GM21717 (cell line): ENCODE measurements around the gene RNF208.
"Not testable (repeated sequence)": the region's sequence is repeated elsewhere in the genome, so short reads cannot be mapped to it uniquely, and the experiment has no call there.

Experiments used
- ATAC-seq: cut with Tn5 transposase; IDR thresholded peaks from one replicate; pipeline ENCODE4 v1.9.1; 2021; ENCODE audit warnings: mild to moderate bottlenecking, moderate library complexity; ENCODE audit not compliant: unreplicated experiment

The RNF208 gene

DNA sequence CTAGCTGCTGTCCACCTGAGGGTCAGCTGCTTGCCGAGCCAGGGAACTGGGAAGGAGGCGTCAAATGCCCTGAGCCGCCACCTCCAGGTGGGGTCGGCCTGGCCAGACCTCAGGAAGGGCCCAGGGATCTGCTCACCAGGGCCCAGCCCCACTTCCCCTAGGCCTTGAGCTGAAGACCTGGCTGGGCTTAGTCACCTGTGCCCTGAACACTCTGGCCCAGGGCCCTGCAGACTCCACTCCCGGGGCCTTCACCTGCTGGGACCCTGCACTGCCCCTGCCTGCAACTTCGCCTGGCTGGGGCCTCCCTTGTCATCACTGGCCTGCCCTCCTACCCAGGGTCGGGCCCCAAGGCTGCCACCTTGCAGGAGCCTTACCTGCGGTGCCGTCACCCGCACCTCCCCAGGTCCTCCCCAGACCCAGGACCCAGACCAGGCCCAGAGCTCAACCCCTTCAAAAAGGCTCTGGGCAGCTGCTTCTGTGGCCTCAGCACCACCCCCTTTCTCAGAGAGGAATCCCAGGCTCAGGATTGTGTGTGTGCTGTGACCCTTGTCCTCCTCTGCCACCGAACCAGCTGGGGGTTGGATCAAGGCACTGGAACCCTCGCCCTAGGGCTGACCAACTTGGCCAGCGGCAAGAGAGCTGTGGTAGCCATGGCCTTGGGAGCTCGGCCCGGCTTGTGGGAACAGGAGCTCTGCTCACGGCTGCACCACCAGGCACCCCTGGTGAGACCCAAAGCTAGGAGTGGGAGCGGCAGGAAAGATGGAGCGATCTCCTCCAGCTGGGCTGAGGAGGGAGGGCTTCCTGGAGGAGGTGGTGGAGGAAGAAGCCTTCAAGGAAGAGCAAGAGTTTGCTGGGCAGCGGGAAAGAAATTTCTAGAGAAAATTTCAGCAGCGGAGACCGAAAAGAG lies 31.9 kb upstream of the RNF208 start:
- no peak for ATAC-seq

DNA sequence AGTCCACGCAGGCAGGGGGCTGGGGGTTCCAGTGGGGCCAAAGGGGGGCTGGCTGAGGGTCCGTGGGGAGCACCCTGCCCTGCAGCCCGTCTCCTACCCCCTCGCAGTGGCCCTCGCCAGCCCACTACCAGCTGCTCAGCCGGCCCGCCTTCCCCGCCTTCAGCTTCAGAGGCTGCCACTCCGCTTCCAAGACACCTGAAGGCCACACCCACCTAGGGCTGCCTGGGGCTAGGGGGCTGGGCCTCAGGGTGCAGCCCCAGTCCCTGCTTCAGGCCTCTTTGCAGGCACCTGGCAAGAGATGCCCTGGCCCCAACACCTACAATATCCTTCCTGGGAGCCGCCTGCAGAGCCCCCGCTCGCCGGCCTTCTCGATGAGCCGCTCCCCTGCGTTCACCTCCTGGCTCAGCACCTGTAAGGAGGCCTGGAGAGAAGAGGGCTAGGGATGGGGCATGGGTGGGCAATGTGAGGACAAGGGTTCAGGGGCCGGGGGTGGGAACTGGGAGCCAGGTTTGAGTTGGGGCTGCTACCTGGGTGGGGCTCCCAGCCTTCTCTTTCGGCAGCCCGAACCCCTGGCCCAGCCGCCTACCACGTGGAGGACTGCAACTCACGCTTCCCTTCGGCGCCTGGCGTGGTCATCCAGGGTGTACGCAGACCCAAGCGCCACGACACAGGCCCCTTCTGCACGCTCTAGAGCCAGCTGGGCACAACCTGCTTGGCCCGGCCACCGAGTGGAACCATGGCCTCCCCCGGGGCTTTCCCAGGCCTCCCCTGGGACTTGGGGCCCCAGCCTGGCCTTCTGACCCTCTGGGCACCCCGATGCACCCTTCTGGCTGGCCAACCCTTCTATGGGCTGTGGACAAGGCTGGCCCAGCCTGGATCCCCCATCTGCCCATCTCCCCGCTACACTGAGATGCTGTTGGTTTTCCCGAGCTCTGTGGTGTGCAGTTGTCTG lies 30.8 kb upstream of the RNF208 start:
- ATAC-seq = no peak

DNA sequence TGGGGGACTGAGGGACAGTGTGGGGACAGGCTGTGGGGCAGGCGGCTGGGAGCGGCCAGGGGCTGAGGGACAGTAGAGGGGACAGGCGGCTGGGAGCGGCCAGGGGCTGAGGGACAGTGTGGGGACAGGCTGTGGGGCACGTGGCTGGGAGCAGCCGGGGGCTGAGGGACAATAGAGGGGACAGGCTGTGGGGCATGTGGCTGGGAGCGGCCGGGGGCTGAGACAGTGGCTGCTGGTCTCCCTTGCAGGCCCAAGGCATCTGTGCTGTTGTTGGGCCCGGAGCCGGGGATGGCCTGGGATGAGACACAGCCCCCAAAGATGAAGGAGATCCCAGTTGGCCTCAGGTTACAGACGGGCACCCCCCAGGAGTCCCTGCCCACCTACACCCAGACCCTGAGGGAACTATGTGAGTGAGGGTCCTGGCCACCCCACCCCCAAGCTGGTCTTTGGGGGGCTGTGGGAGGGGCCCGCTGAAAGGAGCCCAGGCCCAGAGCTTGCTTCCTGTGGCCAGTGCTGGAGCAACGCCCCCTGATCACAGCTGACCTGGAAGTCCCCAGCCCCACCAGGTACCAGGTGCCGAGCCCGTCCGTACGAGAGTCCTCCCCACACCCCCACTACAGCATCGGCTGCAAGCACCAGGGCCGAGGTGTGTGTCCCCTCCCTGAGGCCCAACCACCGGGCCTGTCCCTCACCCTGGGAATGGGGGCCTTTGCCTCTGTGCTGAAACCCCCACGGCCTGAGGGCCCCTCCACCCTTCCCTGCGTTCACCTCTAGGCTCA lies 29.6 kb upstream of the RNF208 start:
- ATAC-seq = no peak

DNA sequence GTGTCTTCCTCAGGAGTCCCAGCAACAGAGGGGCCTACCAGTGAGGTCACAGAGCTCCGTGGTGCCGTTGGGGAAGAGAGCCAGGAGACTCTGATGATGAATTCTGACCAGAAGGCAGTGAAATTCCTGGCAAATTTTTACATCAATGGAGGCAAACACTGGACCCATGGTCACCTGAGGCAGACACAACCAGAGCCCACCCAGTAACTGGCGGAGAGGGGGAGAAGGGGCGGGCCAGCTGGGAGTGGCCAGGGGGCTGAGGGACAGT lies 29.1 kb upstream of the RNF208 start, which contains the start of gene STPG3:
TSS of gene STPG3 (plus strand) at position 93 of the 268 bp plus-strand sequence. CDS start at position 94, 1 bp downstream.
- no peak for ATAC-seq

DNA sequence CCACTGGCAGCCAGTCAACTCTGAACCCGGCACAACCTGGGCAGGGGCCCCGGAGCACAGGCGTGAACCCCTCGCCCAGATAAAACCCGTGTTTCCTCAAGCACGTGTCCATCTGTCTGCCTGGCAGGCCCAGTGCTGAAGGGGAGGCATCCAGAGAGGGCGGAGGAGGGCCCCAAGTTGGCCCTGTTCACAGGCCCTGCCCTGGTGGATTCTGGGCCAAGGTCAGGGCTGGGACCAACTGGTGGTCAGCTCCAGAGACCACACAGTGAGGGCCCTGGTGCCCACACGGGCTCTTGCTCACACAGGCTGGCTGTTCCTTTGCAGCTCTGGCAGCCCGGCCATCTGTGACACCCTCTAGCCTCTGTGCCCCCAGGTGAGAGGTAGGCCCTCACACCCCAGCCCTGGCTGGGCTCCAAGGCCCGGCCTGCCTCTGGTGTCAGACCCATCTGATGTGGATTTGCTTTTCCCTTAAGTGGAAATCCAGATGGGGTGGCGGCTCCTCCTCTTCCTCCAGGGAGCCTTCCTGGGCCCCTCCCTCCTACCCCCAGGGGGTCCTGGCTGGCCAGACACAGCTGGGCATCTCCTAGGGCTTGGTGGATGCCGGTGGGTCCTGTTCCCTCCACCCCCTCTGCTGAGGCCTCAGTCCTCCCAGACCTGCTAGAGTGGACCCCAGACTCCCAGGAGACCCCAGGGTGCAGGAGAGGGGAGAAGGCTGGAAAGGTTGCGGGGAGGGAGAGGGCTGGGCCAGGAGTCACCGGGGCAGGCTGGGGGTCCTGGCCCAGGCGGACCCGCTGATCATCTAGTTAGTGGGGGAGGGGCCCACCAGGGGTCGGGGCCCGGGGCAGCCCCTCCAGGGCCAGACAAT lies 28.5 kb upstream of the RNF208 start:
- no peak for ATAC-seq

DNA sequence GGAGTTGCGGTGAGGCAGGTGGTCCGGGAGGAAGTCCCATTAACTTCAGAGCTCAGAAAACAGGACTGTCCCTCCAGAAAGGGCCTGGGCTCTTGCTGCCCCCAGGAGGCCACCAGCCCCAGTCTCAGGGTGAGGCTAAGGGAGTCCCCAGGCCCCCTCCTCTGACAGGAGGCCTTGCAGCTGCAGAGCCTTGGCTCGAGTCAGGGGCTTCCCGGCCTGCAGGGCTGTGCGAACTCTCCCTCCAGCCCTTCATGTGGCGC lies 25.8 kb upstream of the RNF208 start:
- ATAC-seq = no peak

DNA sequence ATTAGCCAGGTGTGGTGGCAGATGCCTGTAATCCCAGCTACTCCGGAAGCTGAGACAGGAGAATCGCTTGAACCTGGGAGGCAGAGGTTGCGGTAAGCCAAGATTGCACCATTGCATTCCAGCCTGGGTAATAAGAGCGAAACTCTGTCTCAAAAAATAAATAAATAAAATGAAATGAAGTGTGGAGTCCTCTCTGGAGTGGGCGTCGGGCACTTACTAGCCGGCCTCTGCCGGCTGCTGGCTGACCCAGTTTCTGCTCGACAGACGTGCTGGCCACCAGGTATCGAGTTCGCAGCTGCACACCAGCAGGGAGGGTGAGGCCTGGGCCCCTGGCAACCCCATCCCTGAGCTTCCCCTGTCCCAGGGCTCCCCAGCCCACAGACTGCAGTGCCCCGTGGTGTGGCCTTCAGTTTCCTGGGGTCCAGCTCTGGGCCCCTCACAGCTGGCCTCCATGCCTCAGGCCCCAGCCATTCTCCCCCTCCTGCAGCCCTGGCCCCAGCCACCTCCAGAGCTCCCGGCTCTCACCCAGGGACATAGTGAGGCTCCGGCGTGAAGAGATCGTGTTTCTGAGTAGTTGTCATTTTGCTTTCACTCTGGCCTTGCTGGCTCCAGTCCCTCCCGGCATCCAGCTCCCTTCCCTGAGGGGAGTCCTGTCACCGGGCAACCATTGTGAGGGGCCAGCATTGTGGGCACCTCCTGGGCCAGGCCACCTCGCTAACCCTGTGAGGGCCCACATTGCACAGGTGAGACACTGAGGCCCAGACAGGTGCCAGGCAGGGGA lies 25.3 kb upstream of the RNF208 start:
- ATAC-seq = no peak

DNA sequence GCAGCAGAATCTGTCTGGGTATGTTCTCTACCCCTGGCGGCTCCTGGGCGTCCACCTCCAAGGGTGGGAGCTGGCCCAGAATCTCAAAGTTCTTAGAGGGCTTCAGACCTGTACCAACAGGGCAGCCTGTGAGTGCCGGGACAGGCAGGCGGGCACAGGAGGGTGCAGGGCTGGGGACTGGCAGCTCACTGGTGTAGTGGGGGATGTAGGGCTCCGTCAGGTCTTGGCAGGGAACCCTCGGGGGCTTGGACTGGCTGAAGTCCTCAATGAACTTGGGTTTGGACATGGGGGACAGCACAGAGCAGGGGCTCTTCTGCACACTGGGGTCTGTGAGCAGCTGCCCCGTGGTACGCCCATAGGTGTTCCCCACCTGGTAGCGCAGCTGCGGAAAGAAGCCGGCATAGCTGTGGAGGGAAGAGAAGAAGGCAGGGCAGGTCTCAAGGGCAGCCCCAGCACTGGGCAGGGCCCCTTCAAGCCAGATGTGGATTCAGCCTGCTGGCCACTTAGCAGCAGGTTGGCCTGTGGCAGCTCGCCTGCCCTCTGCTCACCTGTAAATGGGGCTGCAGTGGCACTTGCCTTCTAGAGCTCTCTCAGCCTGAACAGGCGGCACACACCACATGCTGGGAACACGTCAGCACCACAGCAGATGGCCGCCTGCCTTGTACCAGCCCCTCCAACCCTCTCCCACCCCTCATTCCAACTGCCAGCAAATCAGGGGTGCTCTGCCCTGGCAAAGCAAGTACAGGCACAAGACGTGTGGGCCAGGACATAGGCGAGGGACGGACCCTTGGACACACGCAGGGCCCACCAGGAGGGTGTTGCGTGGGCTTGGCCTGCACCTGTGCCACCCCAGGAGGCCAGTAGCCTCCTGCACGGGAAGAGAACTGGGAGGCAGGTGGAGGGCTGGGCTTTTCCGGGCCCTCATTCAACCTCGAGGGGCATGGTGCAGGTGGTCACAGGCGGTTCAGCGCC lies 23.7 kb upstream of the RNF208 start:
- no peak for ATAC-seq

DNA sequence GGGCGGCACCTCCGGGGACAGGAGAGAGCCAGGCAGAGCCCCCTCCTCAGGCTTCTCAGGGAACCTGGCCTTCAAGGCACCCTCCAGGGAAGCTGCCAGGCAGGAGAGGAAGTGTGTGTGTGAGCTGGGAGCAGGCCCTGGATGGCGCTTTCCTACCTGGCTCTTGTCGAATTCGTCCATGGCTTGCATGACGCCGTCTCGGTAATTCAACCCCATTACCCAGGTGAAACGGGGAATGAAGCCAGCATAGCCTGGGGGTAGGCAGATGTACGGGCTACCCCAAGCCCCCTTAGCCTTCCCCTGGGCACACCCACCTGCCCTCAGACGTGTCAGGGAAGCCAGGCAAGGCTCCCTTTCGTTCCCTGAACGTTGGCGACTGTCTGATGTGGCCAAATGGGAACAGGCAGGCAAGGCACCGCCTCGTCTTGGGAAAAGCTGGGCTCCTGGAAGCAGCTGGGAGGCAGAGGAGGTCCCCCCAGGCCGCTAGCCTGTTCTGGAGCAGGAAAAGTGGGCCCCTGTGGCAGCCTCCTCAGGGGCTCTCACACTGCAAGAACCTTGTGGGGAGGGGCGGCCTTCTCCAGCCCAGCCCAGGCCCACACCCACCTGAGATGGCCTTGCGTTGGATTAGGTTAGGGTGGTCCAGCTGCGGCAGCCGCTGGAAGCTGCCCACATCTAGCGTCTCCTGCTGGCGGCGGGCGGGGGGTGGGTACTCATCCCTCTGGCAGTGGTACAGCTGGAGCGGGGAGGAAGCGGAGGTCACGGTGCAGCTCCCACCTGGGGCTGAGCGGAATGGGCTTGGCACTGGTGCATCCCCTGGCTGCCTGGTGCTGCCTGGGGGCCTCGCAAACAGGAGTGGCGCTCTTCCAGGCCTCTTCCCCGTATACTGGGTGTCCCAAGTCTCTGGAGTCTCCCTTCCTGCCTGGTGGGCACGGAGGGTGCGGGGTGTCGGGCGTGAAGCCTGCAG lies 22.7 kb upstream of the RNF208 start:
- ATAC-seq = no peak

DNA sequence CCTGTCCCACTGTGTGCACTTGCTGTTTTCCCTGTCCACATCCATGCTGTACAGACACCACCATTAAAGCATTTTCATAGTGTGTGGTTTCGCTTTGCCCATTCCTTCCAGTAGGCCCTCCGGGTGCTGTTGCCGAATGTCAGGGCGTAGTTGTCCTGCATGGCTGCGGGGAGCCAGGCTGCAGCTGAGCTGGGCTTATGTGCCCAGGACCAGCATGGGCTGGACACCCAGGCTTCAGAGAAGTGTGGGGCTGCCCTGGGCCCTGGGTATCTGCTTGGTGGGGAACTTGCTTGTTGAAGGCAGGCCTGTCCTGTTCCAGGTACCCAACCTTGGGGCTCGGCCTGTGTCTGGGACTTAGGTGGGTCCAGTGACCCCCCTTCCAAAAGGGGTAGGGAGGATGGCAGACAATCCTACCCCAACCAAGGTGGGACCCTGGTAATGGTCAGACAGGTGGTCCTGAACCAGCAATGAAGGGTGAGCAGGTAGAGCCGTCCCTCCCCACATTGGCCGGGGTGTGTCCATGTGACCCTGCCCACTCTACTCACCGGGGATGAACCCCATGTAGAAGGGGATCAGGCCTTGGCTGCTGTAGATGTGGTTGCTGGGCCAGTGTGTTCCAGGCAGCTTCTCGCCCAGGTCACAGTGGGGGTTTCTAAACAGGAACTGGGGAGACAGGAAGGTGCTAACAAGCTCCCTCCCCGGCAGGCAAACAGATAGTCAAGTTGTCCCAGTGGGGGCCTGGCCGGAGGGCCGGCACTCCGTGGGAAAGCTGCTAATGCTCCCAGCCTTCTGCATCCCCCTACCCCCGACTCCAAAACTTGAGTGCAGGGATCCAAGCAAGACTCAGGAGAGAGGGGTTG lies 21.8 kb upstream of the RNF208 start:
- ATAC-seq = no peak

DNA sequence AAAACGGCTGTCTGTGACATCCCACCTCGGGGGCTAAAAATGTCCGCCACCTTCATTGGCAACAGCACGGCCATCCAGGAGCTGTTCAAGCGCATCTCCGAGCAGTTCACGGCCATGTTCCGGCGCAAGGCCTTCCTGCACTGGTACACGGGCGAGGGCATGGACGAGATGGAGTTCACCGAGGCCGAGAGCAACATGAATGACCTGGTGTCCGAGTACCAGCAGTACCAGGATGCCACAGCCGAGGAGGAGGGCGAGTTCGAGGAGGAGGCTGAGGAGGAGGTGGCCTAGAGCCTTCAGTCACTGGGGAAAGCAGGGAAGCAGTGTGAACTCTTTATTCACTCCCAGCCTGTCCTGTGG lies 21.2 kb upstream of the RNF208 start:
- not testable (repeated sequence) for ATAC-seq

DNA sequence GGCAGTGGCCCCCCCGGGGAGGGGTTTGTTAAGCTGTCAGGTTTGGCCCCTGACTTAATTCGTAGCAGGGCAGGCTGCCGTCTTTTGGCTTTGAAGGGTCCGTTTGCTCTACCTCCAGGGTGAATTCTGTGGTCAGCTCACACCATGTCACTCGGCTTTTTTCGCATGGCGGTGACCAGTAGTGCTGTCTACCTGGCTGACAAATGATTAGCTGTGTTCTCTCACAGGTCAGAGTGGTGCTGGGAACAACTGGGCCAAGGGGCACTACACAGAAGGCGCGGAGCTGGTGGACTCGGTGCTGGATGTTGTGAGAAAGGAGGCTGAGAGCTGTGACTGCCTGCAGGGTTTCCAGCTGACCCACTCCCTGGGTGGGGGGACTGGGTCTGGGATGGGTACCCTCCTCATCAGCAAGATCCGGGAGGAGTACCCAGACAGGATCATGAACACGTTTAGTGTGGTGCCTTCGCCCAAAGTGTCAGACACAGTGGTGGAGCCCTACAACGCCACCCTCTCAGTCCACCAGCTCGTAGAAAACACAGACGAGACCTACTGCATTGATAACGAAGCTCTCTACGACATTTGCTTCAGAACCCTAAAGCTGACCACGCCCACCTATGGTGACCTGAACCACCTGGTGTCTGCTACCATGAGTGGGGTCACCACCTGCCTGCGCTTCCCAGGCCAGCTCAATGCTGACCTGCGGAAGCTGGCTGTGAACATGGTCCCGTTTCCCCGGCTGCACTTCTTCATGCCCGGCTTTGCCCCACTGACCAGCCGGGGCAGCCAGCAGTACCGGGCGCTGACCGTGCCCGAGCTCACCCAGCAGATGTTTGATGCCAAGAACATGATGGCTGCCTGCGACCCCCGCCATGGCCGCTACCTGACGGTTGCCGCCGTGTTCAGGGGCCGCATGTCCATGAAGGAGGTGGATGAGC lies 20.5 kb upstream of the RNF208 start:
- no peak for ATAC-seq

DNA sequence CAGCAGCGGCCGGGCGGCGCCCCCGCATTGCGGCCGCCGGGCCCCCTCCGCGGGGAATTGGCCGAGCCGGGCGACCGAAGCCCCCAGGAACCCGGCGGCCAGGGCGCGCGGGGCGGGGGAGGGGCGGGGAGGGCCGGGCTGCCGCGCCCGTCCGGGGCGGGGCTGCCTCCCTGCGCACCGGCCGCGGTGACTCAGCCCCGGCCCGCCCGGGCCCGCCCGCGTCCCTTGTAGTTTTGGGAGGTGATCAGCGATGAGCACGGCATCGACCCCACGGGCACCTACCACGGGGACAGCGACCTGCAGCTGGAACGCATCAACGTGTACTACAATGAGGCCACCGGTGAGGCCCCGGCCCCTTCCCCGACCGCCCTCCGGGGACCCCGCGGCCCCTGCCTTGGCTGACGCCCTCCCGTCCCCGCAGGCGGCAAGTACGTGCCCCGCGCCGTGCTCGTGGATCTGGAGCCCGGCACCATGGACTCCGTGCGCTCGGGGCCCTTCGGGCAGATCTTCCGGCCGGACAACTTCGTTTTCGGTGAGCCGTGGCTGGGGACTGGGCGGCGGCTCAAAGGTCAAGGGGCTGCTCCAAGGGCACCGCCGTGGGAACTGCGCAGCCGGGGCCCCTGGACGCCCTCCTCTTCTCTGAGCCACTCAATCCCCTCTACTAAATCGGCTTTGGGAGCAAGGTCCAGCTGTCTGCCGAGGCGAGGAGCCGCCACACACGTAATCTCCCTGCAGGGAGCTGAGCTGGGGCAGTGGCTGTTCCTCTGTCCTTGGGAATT lies 19.6 kb upstream of the RNF208 start:
- peak; percentile 12 for ATAC-seq

DNA sequence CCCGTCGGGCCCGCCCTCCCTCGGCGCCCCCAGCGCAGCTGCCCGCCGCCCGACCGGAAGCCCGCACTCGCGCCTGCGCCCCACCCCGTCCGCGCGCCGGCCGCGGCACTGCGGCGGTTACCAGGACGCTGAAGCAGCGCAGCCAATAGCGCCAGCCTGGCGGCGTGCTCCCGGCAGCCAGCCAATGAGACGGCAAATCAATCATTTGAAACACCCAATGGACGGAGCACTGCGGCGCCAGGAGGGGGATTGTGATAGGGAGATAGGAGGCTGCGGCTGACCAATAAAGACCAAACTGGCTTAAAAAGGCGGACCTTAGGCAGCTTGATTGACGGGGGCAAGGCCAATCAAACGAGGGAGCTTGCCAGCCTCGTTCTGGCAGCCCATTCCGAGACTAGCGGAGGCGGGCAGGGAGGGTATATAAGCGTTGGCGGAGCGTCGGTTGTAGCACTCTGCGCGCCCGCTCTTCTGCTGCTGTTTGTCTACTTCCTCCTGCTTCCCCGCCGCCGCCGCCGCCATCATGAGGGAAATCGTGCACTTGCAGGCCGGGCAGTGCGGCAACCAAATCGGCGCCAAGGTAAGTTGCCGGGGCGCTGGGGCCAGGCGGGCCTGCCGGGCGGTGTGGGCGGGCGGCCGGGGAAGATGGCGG lies 18.9 kb upstream of the RNF208 start, which contains the start of gene TUBB4B:
TSS of gene TUBB4B (plus strand) at position 447 of the 649 bp plus-strand sequence. CDS start at position 521, 74 bp downstream.
- peak; percentile 59 for ATAC-seq
